Fibroblast of skin of left quadriceps (primary cell): ENCODE results near the gene PRG3.
"Not testable (repeated sequence)": the region's sequence is repeated elsewhere in the genome, so short reads cannot be mapped to it uniquely, and the experiment has no call there.

Experiments
- DNase-seq, 2 experiments: peaks; one replicate each; pipeline ENCODE4 v3.0.0-alpha.2; 2013; ENCODE audit warnings: low read depth in 2 of 2

PRG3 gene

GRCh38 chr11:57390535-57390934, 9.6 kb upstream of the PRG3 start, which contains the start of gene PRG2:
PRG2 (minus strand) TSS chr11:57390650; CDS start chr11:57389944, 706 bp downstream.
- DNase-seq, result no peak

DNA sequence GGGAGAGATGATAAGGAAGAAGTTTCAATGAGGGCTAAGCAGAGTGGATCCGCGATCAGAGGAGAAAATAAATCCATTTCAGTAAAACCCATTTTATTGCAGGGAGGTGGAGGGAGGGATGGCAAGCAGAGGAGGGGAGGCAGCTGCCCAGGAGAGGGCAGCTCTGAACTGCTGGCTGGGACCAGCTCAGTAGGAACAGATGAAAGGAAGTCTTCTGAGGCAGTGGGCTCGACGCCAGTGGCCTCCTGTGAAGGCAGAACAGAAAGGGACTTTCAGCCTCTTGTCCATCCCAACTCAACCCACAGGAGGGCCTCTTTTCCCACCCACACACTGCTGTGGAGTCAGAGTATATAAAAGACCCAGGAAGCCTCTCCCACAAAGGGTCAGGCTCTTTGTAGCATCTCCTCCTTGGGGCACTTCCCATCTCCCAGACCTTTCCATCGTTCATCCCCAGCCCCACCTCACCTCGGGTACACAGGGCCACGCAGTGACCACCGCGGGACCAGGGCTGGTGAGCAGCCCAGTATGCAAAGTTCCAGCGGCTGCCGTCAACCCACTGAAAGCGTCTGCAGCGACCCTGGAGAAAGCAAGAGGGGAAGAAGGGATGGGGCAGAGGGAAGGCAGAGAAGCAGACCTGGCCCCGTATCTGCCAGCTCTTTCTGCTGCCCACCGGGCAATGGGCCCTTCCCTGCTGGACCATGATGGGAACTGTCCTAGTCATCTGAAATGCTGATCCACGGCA, 6.5 kb upstream of the PRG3 start:
- no peak for DNase-seq

DNA sequence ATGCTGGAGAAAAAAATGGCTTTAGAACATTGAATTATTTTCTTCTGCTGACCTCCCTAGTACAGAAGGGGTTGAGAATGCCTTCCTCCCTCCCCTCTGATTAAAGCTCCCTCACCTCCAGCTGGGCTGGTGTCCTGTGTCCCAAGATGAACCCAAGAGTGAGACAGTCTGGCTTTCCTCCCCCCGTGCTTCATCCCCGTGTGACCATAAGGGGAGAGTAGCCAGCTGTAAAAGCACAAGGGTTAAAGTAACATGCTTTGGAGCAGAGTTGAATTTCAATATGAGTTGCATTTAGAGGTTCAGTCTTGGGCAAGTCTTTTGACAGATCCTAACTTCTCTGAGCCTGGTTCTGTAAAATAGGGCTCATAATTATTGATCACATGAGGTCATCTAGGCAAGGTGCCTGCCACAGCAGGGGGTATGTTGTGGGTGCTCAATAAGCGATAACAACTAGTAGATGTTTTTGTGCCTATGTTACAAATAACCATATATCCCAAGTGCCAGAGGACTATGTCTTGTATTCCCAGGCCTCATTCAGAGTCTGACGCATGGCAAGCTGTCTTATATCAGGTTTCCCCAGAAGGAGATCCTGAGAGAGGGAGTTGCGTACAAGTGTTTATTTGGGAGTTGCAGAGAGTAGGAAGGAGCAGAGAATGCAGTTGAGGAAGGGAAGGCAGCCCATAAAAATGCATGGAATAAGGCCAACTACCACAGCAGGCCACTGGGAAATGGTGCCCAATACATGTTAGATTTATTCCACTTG, 5.4 kb upstream of the PRG3 start:
- no peak for DNase-seq

GRCh38 chr11:57379732-57380131, 1.2 kb downstream of the PRG3 start:
- no peak for DNase-seq

GRCh38 chr11:57378186-57378585, 2.8 kb downstream of the PRG3 start:
- no peak for DNase-seq

- no peak for DNase-seq
Observed at GRCh38 chr11:57377107-57377506, 3.8 kb downstream of the PRG3 start.

GRCh38 chr11:57376095-57377090, 4.6 kb downstream of the PRG3 start:
- no peak for DNase-seq

- no peak for DNase-seq
Observed at GRCh38 chr11:57375490-57375889, 5.5 kb downstream of the PRG3 start.

GRCh38 chr11:57374966-57375365, 6.0 kb downstream of the PRG3 start:
- no peak for DNase-seq

DNA sequence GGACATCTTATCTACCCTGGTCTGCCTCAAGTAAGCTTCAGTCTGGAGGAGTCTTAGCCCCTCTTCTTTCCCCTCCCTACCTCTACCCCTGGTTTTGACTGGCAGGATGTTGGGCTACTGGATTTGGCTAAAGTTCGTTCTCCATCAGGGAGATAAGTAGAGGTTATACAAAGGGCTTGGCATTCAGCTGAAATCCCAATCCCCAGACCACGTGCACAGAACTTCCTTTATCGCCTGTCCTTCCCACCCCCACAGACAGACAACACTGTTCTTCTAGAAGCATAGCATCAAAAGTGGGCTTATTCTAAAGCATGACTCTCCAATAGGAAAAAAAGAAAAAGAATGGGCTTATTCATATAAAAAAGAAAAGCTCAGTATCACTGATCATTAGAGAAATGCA, 7.8 kb downstream of the PRG3 start:
- no peak for DNase-seq

DNA sequence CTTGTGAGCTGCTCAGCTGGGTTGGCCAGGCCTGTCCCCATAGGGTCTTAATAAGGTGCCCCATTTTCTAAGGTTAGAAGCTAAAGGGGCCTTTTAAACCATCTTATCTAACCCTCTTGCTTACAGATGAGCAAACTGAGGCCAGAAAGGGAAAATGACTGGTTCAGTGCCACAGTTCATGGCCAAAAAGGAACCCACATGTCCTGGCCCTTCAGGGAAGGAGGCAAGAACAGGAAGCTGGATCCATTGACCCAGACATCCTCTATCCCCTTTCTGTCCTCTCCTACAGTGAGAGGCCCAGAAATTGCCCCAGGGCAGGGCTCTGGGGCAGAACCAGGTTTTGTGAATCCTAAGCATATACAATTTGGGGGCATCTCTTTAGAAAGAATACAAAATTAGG, 10.0 kb downstream of the PRG3 start:
- no peak for DNase-seq

DNA sequence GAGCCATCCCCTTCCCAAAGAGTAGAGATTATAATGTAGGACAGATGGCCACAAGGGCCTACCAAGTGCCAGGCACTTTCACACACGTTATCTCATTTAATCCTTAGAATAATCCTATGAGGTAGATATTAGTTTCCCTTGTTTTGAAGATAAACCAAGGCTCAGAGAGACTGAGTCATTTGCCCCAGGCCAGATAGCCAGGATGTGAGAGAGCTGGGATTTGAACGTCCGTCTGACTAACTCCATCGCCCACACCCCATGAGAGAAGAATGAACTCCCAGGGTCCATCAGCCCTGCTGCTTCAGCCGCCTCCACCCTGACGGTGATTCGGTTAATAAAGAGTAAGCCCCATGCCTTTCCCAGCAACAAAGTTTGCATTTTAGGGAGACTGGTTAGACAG, 10.7 kb downstream of the PRG3 start:
- DNase-seq, result no peak

DNA sequence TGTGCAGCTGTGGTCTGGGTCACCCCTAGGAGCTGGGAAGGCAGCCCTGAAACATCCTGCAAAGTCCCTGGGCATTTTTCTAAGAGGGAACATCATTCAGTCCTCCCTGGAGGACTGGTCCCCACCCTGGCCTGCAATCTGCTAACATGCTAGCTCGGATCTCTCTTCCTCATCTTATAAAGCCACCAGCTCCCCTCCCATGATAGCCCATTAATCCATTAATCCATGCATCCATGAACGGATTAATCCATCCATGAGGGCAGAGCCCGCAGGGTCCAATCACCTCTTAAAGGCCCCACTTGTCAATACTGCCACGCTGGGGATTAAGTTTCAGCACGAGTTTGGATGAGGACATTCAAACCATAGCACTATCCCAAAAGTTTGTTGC, 12.1 kb downstream of the PRG3 start:
- no peak for DNase-seq

- DNase-seq, result no peak
Observed at GRCh38 chr11:57368106-57368844, 12.7 kb downstream of the PRG3 start.

GRCh38 chr11:57364851-57365660, 15.9 kb downstream of the PRG3 start:
- DNase-seq, result no peak

GRCh38 chr11:57363131-57364080, 17.5 kb downstream of the PRG3 start:
- no peak for DNase-seq

GRCh38 chr11:57361926-57362325, 19.0 kb downstream of the PRG3 start:
- DNase-seq, result no peak

- not testable (repeated sequence) for DNase-seq
Observed at GRCh38 chr11:57361420-57361819, 19.5 kb downstream of the PRG3 start.

DNA sequence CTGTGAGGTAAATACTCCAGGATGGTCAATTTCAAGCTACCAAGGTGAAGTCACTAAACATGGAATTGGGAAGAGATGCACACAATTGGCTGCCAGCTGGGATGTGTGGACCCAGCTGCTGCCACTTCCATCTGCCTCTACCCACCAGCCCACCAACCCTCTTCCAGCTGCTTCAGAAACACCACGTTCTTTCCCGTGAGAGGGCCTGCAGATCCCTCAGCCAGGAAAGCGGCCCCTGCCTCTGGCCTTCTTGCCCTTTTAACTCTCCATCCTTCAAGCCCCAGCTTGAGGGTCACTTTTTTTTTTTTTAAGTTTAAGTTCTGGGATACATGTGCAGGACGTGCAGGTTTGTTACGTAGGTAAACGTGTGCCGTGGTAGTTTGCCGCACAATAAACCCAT, 20.0 kb downstream of the PRG3 start:
- no peak for DNase-seq
